ENCODE results near the gene BEST3. TPM values are rescaled to one million over a fixed set of nuclear protein-coding genes. Genes with fewer than 3 reads are reported as not detected.
A peak's percentile ranks its signal among the peaks of the same experiment; 100 is the strongest.

Gene BEST3
- total RNA-seq, 2 experiments from 2014 or later, result not detected

DNA sequence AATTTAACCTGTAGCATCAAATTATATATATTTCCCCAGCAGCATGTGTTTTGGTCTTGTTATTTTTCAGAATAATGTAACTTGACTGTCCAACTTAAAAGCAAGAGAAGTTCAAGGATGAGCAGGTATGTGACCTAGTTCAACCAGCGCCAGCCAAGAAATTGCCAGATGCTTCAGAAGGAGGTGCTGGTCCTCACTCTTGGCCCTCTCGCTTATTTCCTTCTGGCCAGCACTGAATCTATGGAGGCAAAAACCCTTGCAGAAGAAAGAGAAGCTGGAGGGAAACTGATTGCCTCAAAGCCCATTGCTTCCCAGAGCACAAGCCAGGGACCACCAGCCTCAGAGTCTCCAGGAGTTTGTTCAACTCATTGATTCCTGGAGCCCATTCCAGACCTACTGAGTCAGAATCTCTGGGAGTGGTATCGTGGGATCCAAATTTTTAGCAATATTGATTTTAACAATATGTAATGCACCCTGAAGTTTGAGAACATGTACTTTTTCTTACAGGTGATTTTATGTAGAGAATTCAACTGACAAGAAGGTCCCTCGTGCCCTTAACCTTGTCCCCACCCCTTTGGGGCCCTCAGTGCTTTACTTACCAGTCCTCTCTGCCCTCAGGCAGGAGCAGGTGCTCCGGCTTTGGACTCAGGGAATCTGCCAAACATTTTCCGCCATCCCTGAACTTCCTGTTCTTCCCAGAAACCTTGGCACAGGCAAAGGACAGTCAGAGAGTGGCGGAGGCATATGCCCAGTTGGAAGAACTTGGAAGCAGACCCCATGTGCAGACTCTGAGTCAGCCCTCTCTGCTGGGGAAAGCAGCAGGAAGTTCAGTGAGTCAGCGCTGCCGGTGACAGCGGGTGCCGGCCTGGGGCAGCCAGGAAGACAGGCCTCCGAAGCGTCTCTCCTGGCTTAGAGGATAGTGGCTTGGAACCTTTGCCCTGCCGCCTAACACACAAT, 10.4 kb downstream of the BEST3 start:
- peaks cover 8% of the 10 kb centered on the region for H3K4me1 Mint-ChIP-seq (ENCODE audit: low read depth)
- H3K27ac Mint-ChIP-seq, result no peak overlapping the region
- peaks cover 6% of the 10 kb centered on the region for H3K27me3 Mint-ChIP-seq
- peak; percentile 37 for DNase-seq
- ChIA-PET POLR2A (no interaction called here), CTCF (no interaction called here)
- no peak overlapping the region for H3K4me3 Mint-ChIP-seq
- intact Hi-C loops (cut with micrococcal nuclease), result no loop called here
- no peak for TF ChIP-seq CTCF (IDR thresholded peaks at IDR 0.05)
- peak; percentile 73 for ATAC-seq
- H3K9me3 Mint-ChIP-seq, result no peaks in the 10 kb centered on the region
- H3K36me3 Mint-ChIP-seq (ENCODE audit: low read depth), result no peaks in the 10 kb centered on the region

GRCh38 chr12:69688021-69688420, 11.1 kb downstream of the BEST3 start:
- ChIA-PET POLR2A (no interaction called here), CTCF (no interaction called here)
- H3K27ac Mint-ChIP-seq, result no peak overlapping the region
- ATAC-seq (no peak), DNase-seq (no peak)
- no peak overlapping the region for H3K4me3 Mint-ChIP-seq
- intact Hi-C loops (cut with micrococcal nuclease), result no loop called here
- no peak for TF ChIP-seq CTCF (IDR thresholded peaks at IDR 0.05)
- no peaks in the 10 kb centered on the region for H3K36me3 Mint-ChIP-seq (ENCODE audit: low read depth)
- no peaks in the 10 kb centered on the region for H3K9me3 Mint-ChIP-seq
- H3K27me3 Mint-ChIP-seq, result peaks cover 6% of the 10 kb centered on the region
- peaks cover 8% of the 10 kb centered on the region for H3K4me1 Mint-ChIP-seq (ENCODE audit: low read depth)

- H3K27ac Mint-ChIP-seq, result no peak overlapping the region
- no peak overlapping the region for H3K4me3 Mint-ChIP-seq
- no peaks in the 10 kb centered on the region for H3K36me3 Mint-ChIP-seq (ENCODE audit: low read depth)
- no peaks in the 10 kb centered on the region for H3K9me3 Mint-ChIP-seq
- H3K4me1 Mint-ChIP-seq (ENCODE audit: low read depth), result peaks cover 8% of the 10 kb centered on the region
- no peak for TF ChIP-seq CTCF (IDR thresholded peaks at IDR 0.05)
- H3K27me3 Mint-ChIP-seq, result peaks cover 6% of the 10 kb centered on the region
- CTCF ChIA-PET, result no interaction called here
- intact Hi-C loops (cut with micrococcal nuclease), result no loop called here
- no peak for DNase-seq
- POLR2A ChIA-PET, result no interaction called here
- no peak for ATAC-seq
Measured at GRCh38 chr12:69687390-69687789, 11.7 kb downstream of the BEST3 start.

- Mint-ChIP-seq H3K4me3 (no peak overlapping the region), H3K9me3 (no peaks in the 10 kb centered on the region), H3K4me1 (ENCODE audit: low read depth) (peaks cover 8% of the 10 kb centered on the region), H3K27me3 (peaks cover 6% of the 10 kb centered on the region), H3K36me3 (ENCODE audit: low read depth) (no peaks in the 10 kb centered on the region), H3K27ac (no peak overlapping the region)
- DNase-seq (no peak), ATAC-seq (no peak)
- intact Hi-C loops (cut with micrococcal nuclease), result no loop called here
- ChIA-PET CTCF (no interaction called here), POLR2A (no interaction called here)
- TF ChIP-seq CTCF (IDR thresholded peaks at IDR 0.05), result no peak
Measured at GRCh38 chr12:69686731-69687130, 12.4 kb downstream of the BEST3 start.

- ChIA-PET CTCF (no interaction called here), POLR2A (no interaction called here)
- H3K9me3 Mint-ChIP-seq, result no peaks in the 10 kb centered on the region
- H3K36me3 Mint-ChIP-seq (ENCODE audit: low read depth), result no peaks in the 10 kb centered on the region
- ATAC-seq (peak; percentile 37), DNase-seq (no peak)
- peaks cover 6% of the 10 kb centered on the region for H3K27me3 Mint-ChIP-seq
- H3K27ac Mint-ChIP-seq, result no peak overlapping the region
- no peak overlapping the region for H3K4me3 Mint-ChIP-seq
- H3K4me1 Mint-ChIP-seq (ENCODE audit: low read depth), result peaks cover 8% of the 10 kb centered on the region
- no peak for TF ChIP-seq CTCF (IDR thresholded peaks at IDR 0.05)
- intact Hi-C loops (cut with micrococcal nuclease), result no loop called here
Measured at GRCh38 chr12:69685810-69686209, 13.3 kb downstream of the BEST3 start.
